Neuronal stem cell (in vitro differentiated cells): ENCODE data around the gene SCT. TPM values are rescaled to one million over a fixed set of nuclear protein-coding genes. Genes with fewer than 3 reads are reported as not detected.
A peak's percentile ranks its signal among the peaks of the same experiment; 100 is the strongest.

ENCODE experiments used
- DNase-seq: peaks from one replicate; pipeline ENCODE4 v3.0.0-alpha.2; 2013; ENCODE audit warnings: low spot score
- H2AFZ ChIP-seq: one replicate; pipeline ENCODE4 v1.6.1; 2013; ENCODE audit warnings: mild to moderate bottlenecking, low read length, inconsistent platforms
- H2AK5ac ChIP-seq: 2 replicates; pipeline ENCODE4 v1.6.1; 2013; ENCODE audit warnings: low read depth, mild to moderate bottlenecking, inconsistent platforms, low read length, moderate library complexity, mixed read lengths
- H2BK120ac ChIP-seq: 2 replicates; pipeline ENCODE4 v1.6.1; 2013; ENCODE audit warnings: low read depth, mild to moderate bottlenecking, inconsistent platforms, low read length, moderate library complexity, mixed read lengths
- H2BK12ac ChIP-seq: one replicate; pipeline ENCODE4 v1.6.1; 2013; ENCODE audit warnings: low read length, inconsistent platforms
- H2BK15ac ChIP-seq: 2 replicates; pipeline ENCODE4 v1.6.1; 2013; ENCODE audit warnings: mild to moderate bottlenecking, low read length, inconsistent platforms, mixed read lengths
- H2BK5ac ChIP-seq: one replicate; pipeline ENCODE4 v1.6.1; 2013; ENCODE audit warnings: inconsistent platforms, mild to moderate bottlenecking, low read length, moderate library complexity
- H3K14ac ChIP-seq: one replicate; pipeline ENCODE4 v1.6.1; 2013; ENCODE audit warnings: low read length, inconsistent platforms
- H3K18ac ChIP-seq: 2 replicates; pipeline ENCODE4 v1.6.1; 2013; ENCODE audit warnings: low read length, inconsistent platforms
- H3K23ac ChIP-seq: 2 replicates; pipeline ENCODE4 v1.6.1; 2013; ENCODE audit warnings: low read depth, mild to moderate bottlenecking, mixed read lengths, low read length, inconsistent platforms; ENCODE audit not compliant: poor library complexity
- H3K27ac ChIP-seq: replicated peaks from 3 replicates; pipeline ENCODE4 v1.5.1; 2013; ENCODE audit warnings: low read length, inconsistent platforms
- H3K27me3 ChIP-seq, 3 experiments: 2 replicates each; pipeline ENCODE4 v1.6.1; 2013; ENCODE audit warnings: low read length in 3 of 3, mild to moderate bottlenecking in 2 of 3, inconsistent platforms in 1 of 3, low read depth in 1 of 3, mixed read lengths in 1 of 3, moderate library complexity in 1 of 3; ENCODE audit not compliant: control insufficient read depth in 3 of 3, insufficient read depth in 3 of 3
- H3K36me3 ChIP-seq, 2 donors: replicated peaks in 1 of 2; 2 replicates each; pipeline ENCODE4 v1.6.1; 2013; ENCODE audit warnings: low read length in 2 of 2; ENCODE audit not compliant: control insufficient read depth in 2 of 2, insufficient read depth in 2 of 2
- H3K4ac ChIP-seq: 2 replicates; pipeline ENCODE4 v1.6.1; 2013; ENCODE audit warnings: inconsistent platforms, mild to moderate bottlenecking, low read length, moderate library complexity
- H3K4me1 ChIP-seq, 2 donors: 1 replicate in 1 of 2; 2 replicates in 1 of 2; pipeline ENCODE4 v1.6.1; 2013; ENCODE audit warnings: low read length in 2 of 2, low read depth in 1 of 2; ENCODE audit not compliant: control insufficient read depth in 2 of 2, insufficient read depth in 1 of 2
- H3K4me2 ChIP-seq: one replicate; pipeline ENCODE4 v1.6.1; 2013; ENCODE audit warnings: mild to moderate bottlenecking, low read length, inconsistent platforms; ENCODE audit not compliant: insufficient read depth, poor library complexity, severe bottlenecking
- H3K4me3 ChIP-seq, 2 donors: 2 replicates each; pipeline ENCODE4 v1.5.1; 2013; ENCODE audit warnings: low read length in 2 of 2, mild to moderate bottlenecking in 2 of 2, inconsistent platforms in 1 of 2, moderate library complexity in 1 of 2
- H3K79me1 ChIP-seq: one replicate; pipeline ENCODE4 v1.6.1; 2013; ENCODE audit warnings: low read depth, mild to moderate bottlenecking, inconsistent platforms, low read length, moderate library complexity
- H3K9ac ChIP-seq: one replicate; pipeline ENCODE4 v1.6.1; 2013; ENCODE audit warnings: mild to moderate bottlenecking, low read depth, low read length, inconsistent platforms; ENCODE audit not compliant: poor library complexity
- H3K9me3 ChIP-seq, 2 donors: replicated peaks in 1 of 2; 2 replicates each; pipeline versions ENCODE3 to v1.6.1; 2013; ENCODE audit warnings: low read length in 2 of 2, mild to moderate bottlenecking in 2 of 2, inconsistent platforms in 1 of 2, low read depth in 1 of 2, mixed read lengths in 1 of 2, moderate library complexity in 1 of 2; ENCODE audit not compliant: control insufficient read depth in 2 of 2, insufficient read depth in 1 of 2
- H4K8ac ChIP-seq: one replicate; pipeline ENCODE4 v1.6.1; 2013; ENCODE audit warnings: low read depth, mild to moderate bottlenecking, inconsistent platforms, low read length, moderate library complexity
- H4K91ac ChIP-seq: one replicate; pipeline ENCODE4 v1.6.1; 2013; ENCODE audit warnings: low read length, low read depth, mild to moderate bottlenecking, inconsistent platforms; ENCODE audit not compliant: poor library complexity
- WGBS, 2 donors: extraction: QIAGEN DNeasy Blood & Tissue Kit; methylation state at CpG; one replicate each; pipeline ENCODE4 v1.1.7; 2013; ENCODE audit warnings: missing lambda C conversion rate in 2 of 2, mixed read lengths in 1 of 2; ENCODE audit not compliant: insufficient read length in 2 of 2, insufficient replicate concordance in 1 of 2; ENCODE audit errors: extremely low coverage in 2 of 2; 5-methylcytosine and 5-hydroxymethylcytosine counted together
- polyA plus RNA-seq, 2 experiments: library from polyadenylated mRNA; stranded (reverse); fragments of 200-250 nt; gene quantifications; one replicate each; pipeline ENCODE4 v1.2.3, GENCODE V29; 2013

SCT gene, protein sequence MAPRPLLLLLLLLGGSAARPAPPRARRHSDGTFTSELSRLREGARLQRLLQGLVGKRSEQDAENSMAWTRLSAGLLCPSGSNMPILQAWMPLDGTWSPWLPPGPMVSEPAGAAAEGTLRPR
- polyA plus RNA-seq (2013, experiment 1 of 2) = not detected
- not detected for polyA plus RNA-seq (2013, experiment 2 of 2)

DNA sequence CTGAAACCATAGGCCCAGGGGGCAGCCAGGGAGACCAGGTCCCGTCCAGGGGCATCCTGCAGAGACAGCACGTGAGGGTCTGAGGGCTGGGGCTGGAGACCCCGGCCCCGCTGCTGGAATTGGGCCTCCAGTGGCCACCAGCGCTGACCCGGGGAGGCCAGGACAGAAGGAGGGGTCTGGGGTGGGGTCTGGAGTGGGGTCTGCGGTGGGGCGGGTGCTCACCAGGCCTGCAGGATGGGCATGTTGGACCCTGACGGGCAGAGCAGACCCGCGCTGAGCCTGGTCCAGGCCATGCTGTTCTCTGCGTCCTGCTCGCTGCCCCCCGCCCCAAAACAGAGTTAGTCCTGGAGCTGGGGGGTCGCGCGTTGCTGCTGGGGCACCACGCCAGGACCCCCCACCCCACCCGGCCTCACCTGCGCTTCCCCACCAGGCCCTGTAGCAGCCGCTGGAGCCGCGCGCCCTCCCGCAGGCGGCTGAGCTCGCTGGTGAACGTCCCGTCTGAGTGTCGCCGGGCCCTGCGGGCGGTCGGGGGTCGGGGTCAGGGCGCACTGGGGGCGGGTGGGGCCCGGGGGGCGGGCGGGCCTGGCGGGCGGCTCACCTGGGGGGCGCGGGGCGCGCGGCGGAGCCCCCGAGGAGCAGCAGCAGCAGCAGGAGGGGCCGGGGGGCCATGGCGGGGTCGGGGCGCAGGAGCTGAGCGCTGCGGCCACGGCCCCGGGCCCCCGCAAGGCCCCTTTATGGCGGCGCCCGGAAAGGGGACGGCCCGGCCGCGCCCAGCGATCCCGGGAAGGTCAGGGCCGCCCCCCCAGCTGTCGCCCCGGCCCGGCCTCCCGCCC, at the start of gene SCT:
Gene SCT (minus strand): TSS at position 707 of the 833 bp plus-strand sequence. CDS start 38 bp downstream, at position 669.
- H3K18ac ChIP-seq = peak within 1 kb of the TSS; percentile 9
- H3K4me3 ChIP-seq = no peak within 1 kb of the TSS
- H2BK15ac ChIP-seq = no peak within 1 kb of the TSS
- peak within 1 kb of the TSS; percentile 56 for H3K4me2 ChIP-seq
- no peak within 1 kb of the TSS for H3K14ac ChIP-seq
- H3K79me1 ChIP-seq = no peaks in the 10 kb centered on the region
- no peak within 1 kb of the TSS for H2BK120ac ChIP-seq
- peaks cover 0 to 11% (median 0%) of the 10 kb centered on the region in 3 experiments for H3K27me3 ChIP-seq
- no peak for DNase-seq
- no peak within 1 kb of the TSS for H4K91ac ChIP-seq
- H3K9ac ChIP-seq = no peak within 1 kb of the TSS
- H3K4ac ChIP-seq = no peak within 1 kb of the TSS
- no peak within 1 kb of the TSS for H2BK5ac ChIP-seq
- H3K36me3 ChIP-seq = peaks cover 0 to 3% of the 10 kb centered on the region in 2 donors
- peaks cover 0 to 1% of the 10 kb centered on the region in 2 donors for H3K4me1 ChIP-seq
- H4K8ac ChIP-seq = no peak within 1 kb of the TSS
- WGBS, 2 donors = no CpG with 5 or more reads among the region's 72 CpGs
- H2BK12ac ChIP-seq = no peak within 1 kb of the TSS
- H2AFZ ChIP-seq = no peak within 1 kb of the TSS
- peaks cover 0 to 2% of the 10 kb centered on the region in 2 donors for H3K9me3 ChIP-seq
- H3K23ac ChIP-seq = no peak within 1 kb of the TSS
- no peak within 1 kb of the TSS for H3K27ac ChIP-seq
- H2AK5ac ChIP-seq = no peak within 1 kb of the TSS

DNA sequence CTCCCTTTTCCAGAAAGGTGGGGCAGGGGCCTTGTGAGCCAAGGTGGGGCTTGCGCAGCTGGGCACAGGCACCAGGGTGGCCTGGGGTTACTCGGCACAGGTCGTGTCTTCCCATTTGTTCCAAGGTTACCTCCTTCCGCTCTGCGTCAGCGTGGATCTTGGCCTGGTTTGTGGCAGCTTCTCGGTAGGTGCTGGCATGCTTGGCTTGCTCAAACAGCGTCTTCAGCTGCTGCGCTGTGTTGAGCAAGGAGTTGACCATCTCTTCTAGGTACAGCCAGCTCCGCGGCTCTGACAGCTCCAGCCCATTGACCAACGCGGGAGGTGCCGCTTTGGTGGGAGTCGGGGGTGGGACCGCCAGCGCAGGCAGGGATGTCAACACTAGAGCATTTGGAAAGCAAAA, 47.4 kb upstream of the SCT start:
- no peaks in the 10 kb centered on the region for H3K4me1 ChIP-seq
- H3K14ac ChIP-seq = no peak overlapping the region
- no peak overlapping the region for H2AK5ac ChIP-seq
- no peak overlapping the region for H2BK120ac ChIP-seq
- H3K36me3 ChIP-seq = peaks cover 28 to 72% of the 10 kb centered on the region in 2 donors
- no peak overlapping the region for H3K4me2 ChIP-seq
- H2AFZ ChIP-seq = no peak overlapping the region
- H4K8ac ChIP-seq = no peak overlapping the region
- no peak overlapping the region for H2BK12ac ChIP-seq
- no peak overlapping the region for H3K4me3 ChIP-seq
- no peak overlapping the region for H2BK5ac ChIP-seq
- H3K23ac ChIP-seq = no peak overlapping the region
- H3K9me3 ChIP-seq = peaks cover 0 to 2% of the 10 kb centered on the region in 2 donors
- H2BK15ac ChIP-seq = no peak overlapping the region
- H3K79me1 ChIP-seq = no peaks in the 10 kb centered on the region
- no peak overlapping the region for H3K27ac ChIP-seq
- no peak overlapping the region for H3K18ac ChIP-seq
- WGBS, 2 donors = no CpG with 5 or more reads among the region's 17 CpGs
- H3K27me3 ChIP-seq = no peaks in the 10 kb centered on the region
- no peak overlapping the region for H4K91ac ChIP-seq
- no peak for DNase-seq
- no peak overlapping the region for H3K9ac ChIP-seq
- H3K4ac ChIP-seq = no peak overlapping the region

DNA sequence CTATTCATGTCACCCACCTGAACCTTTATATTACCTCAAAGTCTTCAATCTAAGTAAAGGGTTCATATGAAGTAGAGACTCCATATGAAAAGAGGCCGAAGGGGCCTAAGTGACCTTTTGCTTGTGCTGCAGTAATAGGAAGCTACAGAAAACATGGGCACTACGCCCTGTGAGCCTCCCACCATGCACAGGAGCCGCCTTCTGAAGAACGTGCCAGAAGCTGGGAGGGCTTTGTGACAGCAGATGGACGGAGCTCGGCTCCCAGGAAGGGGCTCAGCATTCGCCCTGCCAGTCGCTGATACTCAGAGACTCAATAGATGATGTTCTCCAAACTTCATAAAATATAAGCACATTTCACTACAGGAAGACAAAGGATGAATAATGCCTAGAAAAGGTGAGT, 46.9 kb upstream of the SCT start:
- Histone ChIP-seq H3K4me2 (no peak overlapping the region), H2BK120ac (no peak overlapping the region), H3K9ac (no peak overlapping the region), H2AK5ac (no peak overlapping the region), H3K4me3 (no peak overlapping the region), H2BK15ac (no peak overlapping the region), H3K36me3 (peaks cover 26 to 71% of the 10 kb centered on the region in 2 donors), H3K9me3 (peaks cover 0 to 2% of the 10 kb centered on the region in 2 donors), H2BK5ac (no peak overlapping the region), H2AFZ (no peak overlapping the region), H3K27ac (no peak overlapping the region), H4K91ac (no peak overlapping the region), H3K18ac (no peak overlapping the region), H3K79me1 (no peaks in the 10 kb centered on the region), H4K8ac (no peak overlapping the region), H3K4ac (no peak overlapping the region), H2BK12ac (no peak overlapping the region), H3K27me3 (no peaks in the 10 kb centered on the region), H3K14ac (no peak overlapping the region), H3K4me1 (no peaks in the 10 kb centered on the region), H3K23ac (no peak overlapping the region)
- DNase-seq = no peak
- no CpG with 5 or more reads among the region's 8 CpGs for WGBS, 2 donors

DNA sequence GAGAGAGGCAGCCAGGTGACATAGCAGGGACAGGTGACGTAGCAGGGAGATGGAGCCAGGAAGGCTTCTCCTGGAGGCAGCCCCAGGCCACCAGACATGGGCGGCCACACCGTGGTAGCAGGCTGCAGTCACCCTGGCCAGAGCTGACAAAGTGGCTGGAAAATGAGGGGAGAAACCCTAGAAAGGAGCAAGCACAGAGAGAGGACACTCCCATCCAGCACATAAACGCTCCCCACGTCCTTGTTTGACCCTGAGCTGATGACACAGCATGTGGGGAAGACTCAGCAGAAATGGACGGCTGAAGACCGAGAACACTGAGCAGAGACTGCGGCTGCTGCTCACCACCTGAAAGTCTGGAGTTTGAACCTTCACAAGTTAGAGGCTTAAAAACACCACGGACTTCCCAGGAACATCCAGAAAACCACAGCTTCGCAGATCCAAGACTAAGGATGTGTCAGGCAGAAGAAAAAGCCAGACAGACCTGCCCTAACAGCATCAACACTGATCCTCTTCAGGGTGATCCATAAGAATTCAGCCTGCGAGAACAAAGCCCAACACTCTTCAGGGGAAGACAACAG, 38.8 kb upstream of the SCT start:
- Histone ChIP-seq H2BK15ac (no peak overlapping the region), H2BK120ac (no peak overlapping the region), H2BK12ac (no peak overlapping the region), H3K9ac (no peak overlapping the region), H3K14ac (no peak overlapping the region), H3K4me2 (no peak overlapping the region), H3K36me3 (peaks cover 15 to 64% of the 10 kb centered on the region in 2 donors), H3K4me3 (no peak overlapping the region), H3K18ac (no peak overlapping the region), H2BK5ac (no peak overlapping the region), H3K79me1 (peaks cover 2% of the 10 kb centered on the region), H3K9me3 (peaks cover 2 to 5% of the 10 kb centered on the region in 2 donors), H4K91ac (no peak overlapping the region), H3K4me1 (no peaks in the 10 kb centered on the region), H4K8ac (no peak overlapping the region), H3K27me3 (no peaks in the 10 kb centered on the region), H2AFZ (no peak overlapping the region), H3K23ac (no peak overlapping the region), H3K4ac (no peak overlapping the region), H2AK5ac (no peak overlapping the region), H3K27ac (no peak overlapping the region)
- WGBS, 2 donors = no CpG with 5 or more reads among the region's 11 CpGs
- no peak for DNase-seq
